G401 (cell line): Measurements from ENCODE around the gene EDN3. TPM values are rescaled to one million over a fixed set of nuclear protein-coding genes. Genes with fewer than 3 reads are reported as not detected.

Experiments
- DNase-seq: peaks from one replicate; pipeline ENCODE4 v3.0.0-alpha.2; 2015; ENCODE audit warnings: low spot score
- in situ Hi-C: cut with HindIII; loops from 2 replicates; pipeline ENCODE4 v1.10.0; 2016; ENCODE audit warnings: low sequenced_read_pairs, mixed read lengths
- total RNA-seq: library from RNA; depleted of rRNA; stranded (reverse); fragments of >200 nt; shearing (Covaris generic); gene quantifications from 2 replicates; pipeline ENCODE4 v1.2.3, GENCODE V29; 2014

The EDN3 gene
- total RNA-seq, 1 experiment from 2014 or later: not detected

GRCh38 chr20:59305908-59306655 is 5.7 kb downstream of the EDN3 start:
- no peak for DNase-seq
- in situ Hi-C loops: no loop called here

DNA sequence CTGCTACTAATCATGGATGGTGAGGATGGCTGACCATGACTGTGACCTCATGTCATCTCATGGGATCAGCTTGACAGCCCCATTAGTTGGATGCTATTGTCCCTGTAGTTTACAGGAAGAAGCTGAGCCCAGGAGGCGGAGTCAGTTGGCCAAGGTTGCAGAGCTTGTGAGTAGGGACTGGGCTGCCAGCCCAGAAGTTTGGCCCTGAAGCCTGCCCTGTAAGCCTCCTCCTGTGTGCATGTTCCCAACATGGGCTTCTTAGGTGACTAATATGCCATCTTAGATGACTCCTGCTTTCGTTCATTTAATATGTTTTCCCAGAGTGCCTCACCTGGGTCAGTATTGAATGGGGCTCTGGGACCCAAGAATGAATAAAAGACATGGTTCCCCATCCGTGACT is 6.9 kb downstream of the EDN3 start:
- in situ Hi-C loops: no loop called here
- DNase-seq: no peak

DNA sequence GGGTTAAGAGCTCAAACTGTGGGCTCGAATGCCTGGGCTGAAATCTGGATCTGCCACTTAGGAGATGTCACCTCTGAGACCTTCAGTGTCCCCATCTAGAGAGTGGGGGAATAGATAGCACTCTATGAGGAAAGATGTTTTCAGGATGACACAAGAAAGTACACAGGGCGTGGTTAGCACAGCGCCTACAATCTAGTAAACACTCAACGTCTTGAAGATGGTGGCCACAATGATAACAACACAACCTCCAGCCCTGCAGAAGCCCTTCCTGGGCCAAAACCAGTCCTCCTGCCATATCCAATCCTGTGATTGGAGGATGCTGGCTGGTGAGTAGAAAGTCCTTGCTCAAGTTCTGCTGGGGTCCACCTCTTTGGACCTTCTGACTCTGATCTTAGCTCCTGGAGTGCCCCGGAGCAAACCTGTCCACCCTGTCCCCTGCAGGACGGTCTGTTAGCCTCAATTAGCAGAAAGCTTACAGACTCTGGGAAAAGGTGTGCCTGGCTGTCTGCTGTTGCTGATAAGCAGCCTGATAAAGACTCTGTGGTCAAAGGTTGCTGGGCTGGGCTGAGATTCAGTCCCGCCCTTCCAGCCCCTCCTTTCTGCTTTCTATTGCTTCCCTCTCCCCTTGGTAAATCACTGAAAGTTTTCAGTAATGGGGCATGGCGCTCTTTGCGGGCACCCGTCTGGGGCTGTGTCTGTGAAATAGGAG is 8.2 kb downstream of the EDN3 start:
- in situ Hi-C loops: no loop called here
- no peak for DNase-seq

- in situ Hi-C loops: no loop called here
- no peak for DNase-seq
Measured at GRCh38 chr20:59309218-59309617, 8.8 kb downstream of the EDN3 start.

DNA sequence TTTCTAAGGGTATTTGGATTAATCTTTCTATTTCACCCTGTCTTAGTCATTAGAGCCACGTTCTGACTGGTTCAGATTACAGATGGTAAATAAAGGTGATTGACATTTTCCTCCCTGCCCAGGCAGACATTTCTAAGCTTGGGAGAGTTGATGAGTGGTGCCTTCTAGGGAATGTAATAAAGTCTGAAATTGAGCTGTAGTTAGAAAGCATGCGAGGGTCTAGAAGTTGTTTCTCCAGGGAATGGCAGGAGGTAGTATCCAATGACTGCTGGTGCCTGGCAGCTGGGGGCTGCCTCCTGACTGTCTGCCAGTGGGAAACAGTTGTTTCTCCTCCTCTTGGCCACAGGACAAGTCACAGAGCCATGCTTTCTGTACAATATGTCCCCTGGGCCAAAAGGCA is 14.6 kb downstream of the EDN3 start:
- DNase-seq: no peak
- in situ Hi-C loops: no loop called here

- in situ Hi-C loops: no loop called here
- DNase-seq: no peak
Measured at GRCh38 chr20:59316911-59317731, 16.7 kb downstream of the EDN3 start.

DNA sequence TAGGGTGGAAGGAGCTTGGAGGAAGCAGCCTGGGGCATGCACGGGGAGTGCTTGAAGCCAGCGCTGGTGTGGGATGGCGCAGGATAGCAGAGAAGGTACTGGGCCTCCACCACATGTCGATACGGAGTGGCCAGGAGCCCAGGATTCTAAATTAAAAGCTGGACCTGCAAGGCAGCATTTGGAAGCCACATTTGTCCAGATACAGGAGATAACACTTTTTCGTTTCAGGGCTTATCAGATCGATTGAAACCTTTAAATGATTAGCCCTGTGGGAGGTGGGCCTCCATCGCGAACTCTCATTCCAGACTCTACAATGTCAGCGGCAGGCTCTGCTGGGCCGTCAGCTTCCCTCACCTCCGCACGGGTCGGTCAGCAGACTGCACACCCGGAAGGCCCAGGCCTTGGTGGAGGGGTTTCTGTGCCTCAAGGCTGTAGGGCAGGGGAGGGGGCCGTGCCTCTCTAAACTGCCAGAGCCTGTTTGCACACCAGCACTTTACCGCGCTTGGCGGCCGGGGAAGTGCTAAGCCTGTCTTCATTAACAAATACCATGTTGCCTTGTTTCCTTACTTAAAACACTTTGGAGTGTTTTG is 17.9 kb downstream of the EDN3 start:
- no peak for DNase-seq
- in situ Hi-C loops: no loop called here

GRCh38 chr20:59318803-59319202 is 18.4 kb downstream of the EDN3 start:
- no peak for DNase-seq
- in situ Hi-C loops: no loop called here

GRCh38 chr20:59320426-59320825 is 20.0 kb downstream of the EDN3 start:
- DNase-seq: no peak
- in situ Hi-C loops: no loop called here

- in situ Hi-C loops: no loop called here
- DNase-seq: no peak
Measured at GRCh38 chr20:59320854-59321647, 20.6 kb downstream of the EDN3 start.

DNA sequence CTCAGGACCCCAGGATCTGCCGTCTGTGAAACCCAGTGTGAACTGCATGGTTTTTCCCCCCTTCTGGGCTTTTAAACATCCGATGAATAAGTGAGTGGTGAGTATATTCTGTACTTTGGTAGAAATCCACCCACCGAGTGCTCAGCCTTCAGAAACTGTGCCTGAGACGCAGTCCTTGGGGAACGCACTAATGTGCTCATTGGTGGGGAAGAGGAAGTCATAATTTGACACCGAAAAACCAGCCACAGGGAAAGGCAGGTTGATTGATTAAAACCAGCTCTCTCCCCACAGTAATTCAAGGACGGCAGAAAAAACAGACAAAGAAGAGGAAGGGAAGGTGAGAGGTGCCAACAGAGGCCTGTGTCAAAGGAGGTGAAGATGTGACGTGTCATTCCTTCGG is 21.7 kb downstream of the EDN3 start:
- in situ Hi-C loops: no loop called here
- no peak for DNase-seq

GRCh38 chr20:59322585-59323454 is 22.4 kb downstream of the EDN3 start:
- in situ Hi-C loops: no loop called here
- no peak for DNase-seq

DNA sequence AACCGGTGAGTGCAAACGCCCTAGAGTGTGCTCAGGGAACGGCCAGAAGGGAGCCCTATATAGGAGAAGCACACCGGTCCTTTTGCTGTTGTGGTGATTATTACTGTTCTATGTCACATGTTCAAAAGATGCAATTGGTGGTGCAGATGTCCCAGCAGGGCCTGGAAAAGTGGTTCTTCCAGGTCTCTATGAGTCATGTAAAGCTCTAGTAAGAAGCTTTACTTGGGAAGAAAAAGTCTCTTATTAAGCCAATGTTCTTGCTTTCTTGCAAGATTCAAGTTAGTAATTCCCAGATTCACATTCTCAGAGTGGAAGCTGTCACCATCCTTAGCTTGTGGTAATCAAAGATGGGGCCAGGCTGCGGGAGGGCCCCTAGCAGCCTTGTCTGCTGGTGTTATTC is 23.3 kb downstream of the EDN3 start:
- no peak for DNase-seq
- in situ Hi-C loops: no loop called here

GRCh38 chr20:59324521-59325141 is 24.2 kb downstream of the EDN3 start:
- DNase-seq: no peak

DNA sequence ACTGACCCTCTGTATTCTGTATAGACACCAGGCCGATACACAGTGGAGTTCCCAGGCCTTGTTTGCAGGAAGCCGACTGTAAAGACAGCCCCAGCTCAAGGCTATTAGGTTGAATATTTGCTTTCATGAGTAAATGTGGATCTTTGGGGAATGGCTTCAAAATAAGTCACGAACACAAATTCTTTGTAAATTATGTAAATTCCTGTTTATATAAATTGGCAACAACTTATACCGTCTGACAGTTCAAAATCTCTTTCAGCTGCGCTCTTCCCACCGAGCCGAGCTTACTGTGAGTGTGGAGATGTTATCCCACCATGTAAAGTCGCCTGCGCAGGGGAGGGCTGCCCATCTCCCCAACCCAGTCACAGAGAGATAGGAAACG is 24.7 kb downstream of the EDN3 start:
- in situ Hi-C loops: no loop called here
- DNase-seq: no peak

More at GRCh38 chr20:59324521-59325141, 24.2 kb downstream of the EDN3 start:
- in situ Hi-C loops: no loop called here

- in situ Hi-C loops: no loop called here
- DNase-seq: no peak
Measured at GRCh38 chr20:59326188-59326587, 25.8 kb downstream of the EDN3 start.

- in situ Hi-C loops: no loop called here
- no peak for DNase-seq
Measured at GRCh38 chr20:59328071-59328470, 27.7 kb downstream of the EDN3 start.
